ENCODE data around the gene ARHGEF3. TPM values are rescaled to one million over a fixed set of nuclear protein-coding genes. Genes with fewer than 3 reads are reported as not detected.
A peak's percentile ranks its signal among the peaks of the same experiment; 100 is the strongest.

Gene ARHGEF3
- total RNA-seq, 1 donor from 2014 or later, result 37.5 TPM

DNA sequence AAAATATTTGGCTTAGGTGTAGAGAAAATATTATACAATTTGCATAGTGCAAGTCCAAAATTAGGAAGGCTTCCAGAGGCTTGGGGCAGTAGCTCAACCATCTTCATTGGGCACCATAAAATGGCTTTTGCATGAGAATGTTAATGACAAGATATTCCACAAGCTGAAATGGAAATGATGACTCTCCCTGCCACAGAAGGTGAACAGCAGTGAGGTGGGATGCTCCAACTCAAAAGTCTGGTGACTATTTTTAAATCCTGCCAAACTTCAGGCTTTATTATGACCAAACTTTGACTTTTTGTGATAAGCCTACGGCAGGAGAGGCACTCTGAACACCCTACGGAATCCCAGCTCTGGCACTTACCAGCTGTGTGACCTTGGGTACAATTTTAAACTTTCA is 37.6 kb downstream of the ARHGEF3 start:
- no peaks in the 10 kb centered on the region for H3K9me3 ChIP-seq
- H3K4me3 ChIP-seq, result no peak overlapping the region
- ATAC-seq, result no peak
- H3K27me3 ChIP-seq, result no peaks in the 10 kb centered on the region
- TF ChIP-seq, protein P1, sequence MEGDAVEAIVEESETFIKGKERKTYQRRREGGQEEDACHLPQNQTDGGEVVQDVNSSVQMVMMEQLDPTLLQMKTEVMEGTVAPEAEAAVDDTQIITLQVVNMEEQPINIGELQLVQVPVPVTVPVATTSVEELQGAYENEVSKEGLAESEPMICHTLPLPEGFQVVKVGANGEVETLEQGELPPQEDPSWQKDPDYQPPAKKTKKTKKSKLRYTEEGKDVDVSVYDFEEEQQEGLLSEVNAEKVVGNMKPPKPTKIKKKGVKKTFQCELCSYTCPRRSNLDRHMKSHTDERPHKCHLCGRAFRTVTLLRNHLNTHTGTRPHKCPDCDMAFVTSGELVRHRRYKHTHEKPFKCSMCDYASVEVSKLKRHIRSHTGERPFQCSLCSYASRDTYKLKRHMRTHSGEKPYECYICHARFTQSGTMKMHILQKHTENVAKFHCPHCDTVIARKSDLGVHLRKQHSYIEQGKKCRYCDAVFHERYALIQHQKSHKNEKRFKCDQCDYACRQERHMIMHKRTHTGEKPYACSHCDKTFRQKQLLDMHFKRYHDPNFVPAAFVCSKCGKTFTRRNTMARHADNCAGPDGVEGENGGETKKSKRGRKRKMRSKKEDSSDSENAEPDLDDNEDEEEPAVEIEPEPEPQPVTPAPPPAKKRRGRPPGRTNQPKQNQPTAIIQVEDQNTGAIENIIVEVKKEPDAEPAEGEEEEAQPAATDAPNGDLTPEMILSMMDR (IDR thresholded peaks at IDR 0.05), result no peak
- peaks cover 24% of the 10 kb centered on the region for H3K4me1 ChIP-seq
- peaks cover 2% of the 10 kb centered on the region for H3K36me3 ChIP-seq
- DNase-seq, result no peak
- H3K27ac ChIP-seq, result no peak overlapping the region
- intact Hi-C loops (cut with DNase I), result no loop called here

DNA sequence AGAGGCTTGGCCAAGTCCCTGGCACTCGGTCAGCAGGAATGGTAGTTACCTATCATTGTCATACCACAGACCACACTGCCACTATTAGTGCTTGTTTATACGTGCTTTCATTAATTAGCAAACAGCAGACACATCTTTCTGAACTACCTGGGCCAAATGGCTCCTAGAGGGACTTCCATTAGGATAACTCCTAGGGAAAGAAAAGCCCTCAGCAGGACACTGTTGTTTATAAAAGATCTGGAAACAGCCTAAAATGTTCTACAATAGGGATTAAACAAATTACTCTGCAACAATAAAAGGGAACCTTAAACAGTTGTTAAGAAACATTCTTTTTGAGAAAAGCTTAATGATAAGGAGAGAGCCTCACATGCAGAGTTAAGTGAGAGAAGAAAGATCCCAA is 38.5 kb downstream of the ARHGEF3 start:
- Histone ChIP-seq H3K4me3 (no peak overlapping the region), H3K36me3 (no peaks in the 10 kb centered on the region), H3K4me1 (peaks cover 33% of the 10 kb centered on the region), H3K9me3 (no peaks in the 10 kb centered on the region), H3K27ac (no peak overlapping the region), H3K27me3 (no peaks in the 10 kb centered on the region)
- intact Hi-C loops (cut with DNase I), result no loop called here
- no peak for ATAC-seq
- no peak for DNase-seq
- TF ChIP-seq, protein P1 (IDR thresholded peaks at IDR 0.05), result no peak

- no peak for ATAC-seq
- Histone ChIP-seq H3K4me1 (peaks cover 37% of the 10 kb centered on the region), H3K9me3 (no peaks in the 10 kb centered on the region), H3K27ac (no peak overlapping the region), H3K4me3 (no peak overlapping the region), H3K36me3 (no peaks in the 10 kb centered on the region), H3K27me3 (no peaks in the 10 kb centered on the region)
- DNase-seq, result no peak
- intact Hi-C loops (cut with DNase I), result no loop called here
- TF ChIP-seq, protein P1 (IDR thresholded peaks at IDR 0.05), result no peak
Measured at GRCh38 chr3:56762718-56763117, 39.0 kb downstream of the ARHGEF3 start.

DNA sequence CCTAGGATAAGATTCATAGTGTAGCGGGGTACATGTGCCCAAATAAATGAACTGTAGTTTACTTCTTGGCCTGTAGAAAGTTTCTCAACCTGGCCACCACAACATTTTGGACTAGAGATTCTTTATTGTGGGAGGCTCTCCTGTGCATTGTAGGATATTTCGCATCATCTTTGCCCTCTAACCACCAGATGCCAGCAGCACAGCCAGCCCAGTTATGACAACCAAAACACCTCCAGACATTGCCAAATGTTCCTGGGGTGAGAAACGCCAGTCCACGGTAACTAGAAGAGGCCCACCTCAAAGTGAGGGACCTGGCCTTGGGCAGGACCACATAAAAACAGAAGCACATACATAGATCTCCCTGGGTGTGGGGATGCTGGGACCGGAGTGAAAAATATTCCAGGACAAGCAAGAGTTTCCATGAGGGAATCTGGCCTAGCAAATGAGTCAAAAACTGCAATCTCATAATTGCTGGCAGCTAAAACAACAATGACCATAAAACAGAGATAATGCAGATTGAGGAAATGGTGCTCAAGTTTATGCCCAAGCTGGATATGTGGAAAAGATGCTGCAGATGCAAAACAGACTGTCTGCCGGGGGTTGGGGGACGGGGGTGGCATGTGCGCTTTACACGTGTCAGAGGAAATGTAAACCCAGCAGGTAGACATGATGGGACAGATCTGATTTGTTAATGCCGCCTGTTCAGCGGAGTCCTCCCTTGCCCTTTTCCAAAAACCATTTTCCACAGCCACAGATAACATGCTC is 39.7 kb downstream of the ARHGEF3 start:
- no peak for ATAC-seq

GRCh38 chr3:56761023-56761422 is 40.7 kb downstream of the ARHGEF3 start:
- TF ChIP-seq, protein P1 (IDR thresholded peaks at IDR 0.05), result no peak
- peaks cover 50% of the 10 kb centered on the region for H3K4me1 ChIP-seq
- no peak overlapping the region for H3K4me3 ChIP-seq
- no peaks in the 10 kb centered on the region for H3K27me3 ChIP-seq
- ATAC-seq (no peak), DNase-seq (no peak)
- H3K36me3 ChIP-seq, result no peaks in the 10 kb centered on the region
- intact Hi-C loops (cut with DNase I), result no loop called here
- H3K9me3 ChIP-seq, result no peaks in the 10 kb centered on the region
- peak overlapping the region; percentile 48 for H3K27ac ChIP-seq

More for the DNA sequence above, 39.7 kb downstream of the ARHGEF3 start:
- Histone ChIP-seq H3K27me3 (no peaks in the 10 kb centered on the region), H3K4me3 (no peak overlapping the region), H3K27ac (no peak overlapping the region), H3K9me3 (no peaks in the 10 kb centered on the region), H3K4me1 (peaks cover 40% of the 10 kb centered on the region), H3K36me3 (no peaks in the 10 kb centered on the region)
- no peak for DNase-seq
- TF ChIP-seq, protein P1 (IDR thresholded peaks at IDR 0.05), result no peak
- intact Hi-C loops (cut with DNase I), result no loop called here

Data from upper lobe of right lung (tissue), 1 donor.